ENCODE measurements around the gene THAP12. TPM values are rescaled to one million over a fixed set of nuclear protein-coding genes. Genes with fewer than 3 reads are reported as not detected.

Gene THAP12
- total RNA-seq, 1 donor from 2014 or later: 32.2 TPM

DNA sequence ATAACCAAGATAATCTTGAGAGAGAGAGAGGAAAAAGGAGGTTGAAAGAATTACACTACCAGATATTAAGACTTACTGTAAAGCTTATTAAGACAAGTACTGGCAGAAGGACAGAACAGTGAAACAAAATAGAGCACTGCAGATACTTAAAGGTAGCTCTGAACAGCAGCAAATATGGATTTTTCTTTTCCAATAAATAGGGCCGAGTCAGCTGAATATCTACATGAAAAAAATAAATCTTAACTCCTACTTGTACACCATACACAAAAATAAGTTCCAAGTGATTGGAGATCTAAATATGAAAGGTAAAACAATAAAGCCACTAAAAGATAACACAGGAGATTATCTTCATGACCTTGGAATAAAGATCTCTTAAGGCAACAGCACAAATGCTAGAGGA, 12.4 kb downstream of the THAP12 start:
- no peak for DNase-seq
- TF ChIP-seq, protein P1, sequence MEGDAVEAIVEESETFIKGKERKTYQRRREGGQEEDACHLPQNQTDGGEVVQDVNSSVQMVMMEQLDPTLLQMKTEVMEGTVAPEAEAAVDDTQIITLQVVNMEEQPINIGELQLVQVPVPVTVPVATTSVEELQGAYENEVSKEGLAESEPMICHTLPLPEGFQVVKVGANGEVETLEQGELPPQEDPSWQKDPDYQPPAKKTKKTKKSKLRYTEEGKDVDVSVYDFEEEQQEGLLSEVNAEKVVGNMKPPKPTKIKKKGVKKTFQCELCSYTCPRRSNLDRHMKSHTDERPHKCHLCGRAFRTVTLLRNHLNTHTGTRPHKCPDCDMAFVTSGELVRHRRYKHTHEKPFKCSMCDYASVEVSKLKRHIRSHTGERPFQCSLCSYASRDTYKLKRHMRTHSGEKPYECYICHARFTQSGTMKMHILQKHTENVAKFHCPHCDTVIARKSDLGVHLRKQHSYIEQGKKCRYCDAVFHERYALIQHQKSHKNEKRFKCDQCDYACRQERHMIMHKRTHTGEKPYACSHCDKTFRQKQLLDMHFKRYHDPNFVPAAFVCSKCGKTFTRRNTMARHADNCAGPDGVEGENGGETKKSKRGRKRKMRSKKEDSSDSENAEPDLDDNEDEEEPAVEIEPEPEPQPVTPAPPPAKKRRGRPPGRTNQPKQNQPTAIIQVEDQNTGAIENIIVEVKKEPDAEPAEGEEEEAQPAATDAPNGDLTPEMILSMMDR (IDR thresholded peaks at IDR 0.05; ENCODE audit: partially characterized antibody, unreplicated experiment): no peak
- Mint-ChIP-seq H3K9me3 (ENCODE audit: unreplicated experiment) (no peaks in the 10 kb centered on the region), H3K4me1 (ENCODE audit: low read depth, unreplicated experiment) (peaks cover 7% of the 10 kb centered on the region), H3K36me3 (ENCODE audit: unreplicated experiment) (no peaks in the 10 kb centered on the region), H3K4me3 (ENCODE audit: unreplicated experiment) (no peak overlapping the region), H3K27ac (ENCODE audit: unreplicated experiment) (no peak overlapping the region), H3K27me3 (ENCODE audit: unreplicated experiment) (no peaks in the 10 kb centered on the region)

DNA sequence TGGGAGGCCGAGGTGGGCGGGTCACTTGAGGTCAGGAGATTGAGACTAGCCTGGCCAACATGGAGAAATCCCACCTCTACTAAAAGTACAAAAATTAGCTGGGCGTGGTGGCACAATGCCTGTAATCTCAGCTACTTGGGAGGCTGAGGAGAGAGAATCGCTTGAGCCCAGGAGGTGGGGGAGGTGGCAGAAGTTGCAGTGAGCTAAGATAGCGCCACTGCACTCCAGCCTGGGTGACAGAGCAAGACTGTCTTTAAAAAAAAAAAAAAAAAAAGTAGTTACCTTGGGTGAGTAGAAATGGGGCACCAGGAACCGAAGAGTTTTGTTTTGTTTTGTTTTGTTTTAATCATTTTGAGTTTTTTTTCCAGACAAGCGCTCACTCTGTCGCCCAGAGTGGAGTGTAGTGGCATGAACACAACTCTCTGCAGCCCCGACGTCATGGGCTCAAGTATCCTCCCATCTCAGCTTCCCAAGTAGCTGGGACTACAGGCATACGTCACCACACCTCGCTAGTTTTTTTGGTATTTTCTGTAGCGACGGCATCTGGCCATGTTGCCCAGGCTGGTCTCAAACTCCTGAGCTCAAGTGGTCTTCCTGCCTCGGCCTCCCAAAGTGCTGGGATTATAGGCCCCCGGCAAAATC, 15.8 kb downstream of the THAP12 start:
- Mint-ChIP-seq H3K9me3 (ENCODE audit: unreplicated experiment) (peaks cover 2% of the 10 kb centered on the region), H3K27me3 (ENCODE audit: unreplicated experiment) (no peaks in the 10 kb centered on the region), H3K36me3 (ENCODE audit: unreplicated experiment) (no peaks in the 10 kb centered on the region), H3K4me3 (ENCODE audit: unreplicated experiment) (no peak overlapping the region), H3K4me1 (ENCODE audit: low read depth, unreplicated experiment) (peaks cover 7% of the 10 kb centered on the region), H3K27ac (ENCODE audit: unreplicated experiment) (no peak overlapping the region)
- no peak for DNase-seq
- TF ChIP-seq, protein P1 (IDR thresholded peaks at IDR 0.05; ENCODE audit: partially characterized antibody, unreplicated experiment): no peak

DNA sequence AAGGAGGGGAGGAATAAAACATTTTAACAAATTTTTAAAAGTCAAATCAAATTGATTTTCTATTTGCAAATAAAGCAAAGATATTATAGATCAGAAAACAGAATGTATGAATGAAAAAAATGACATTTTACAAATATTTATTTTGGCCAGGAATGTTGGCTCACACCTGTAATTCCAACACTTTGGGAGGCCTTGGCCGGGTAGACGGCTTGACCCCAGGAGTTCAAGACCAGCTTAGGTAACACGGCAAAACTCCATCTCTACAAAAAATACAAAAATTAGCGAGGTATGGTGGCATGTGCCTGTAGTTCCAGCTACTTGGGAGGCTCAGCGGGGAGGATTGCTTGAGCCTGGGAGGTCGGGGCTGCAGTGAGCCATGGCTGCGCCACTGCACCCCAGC, 18.2 kb downstream of the THAP12 start:
- H3K4me1 Mint-ChIP-seq (ENCODE audit: low read depth, unreplicated experiment): no peaks in the 10 kb centered on the region
- H3K9me3 Mint-ChIP-seq (ENCODE audit: unreplicated experiment): peaks cover 2% of the 10 kb centered on the region
- no peak overlapping the region for H3K4me3 Mint-ChIP-seq (ENCODE audit: unreplicated experiment)
- TF ChIP-seq, protein P1 (IDR thresholded peaks at IDR 0.05; ENCODE audit: partially characterized antibody, unreplicated experiment): no peak
- H3K27ac Mint-ChIP-seq (ENCODE audit: unreplicated experiment): no peak overlapping the region
- no peaks in the 10 kb centered on the region for H3K27me3 Mint-ChIP-seq (ENCODE audit: unreplicated experiment)
- H3K36me3 Mint-ChIP-seq (ENCODE audit: unreplicated experiment): no peaks in the 10 kb centered on the region
- DNase-seq: no peak

DNA sequence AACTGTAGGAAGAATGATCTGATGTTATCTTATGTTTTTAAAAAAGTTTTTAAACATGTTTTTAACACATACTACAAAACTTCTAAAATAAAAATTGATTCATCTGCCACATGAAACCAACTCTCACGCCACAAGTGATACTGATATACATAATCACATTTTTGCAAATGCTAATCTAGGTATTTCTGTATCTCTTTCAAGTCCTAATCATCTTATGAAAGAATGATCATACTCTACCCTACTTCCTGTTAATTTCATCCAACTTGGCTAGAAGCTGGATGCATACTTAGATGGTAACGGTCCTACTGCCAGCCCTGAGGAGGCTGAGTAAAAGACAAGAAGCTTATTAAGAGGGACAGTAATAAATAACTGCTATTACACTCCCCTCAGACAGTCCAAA, 19.2 kb downstream of the THAP12 start:
- no peak for DNase-seq
- no peak overlapping the region for H3K27ac Mint-ChIP-seq (ENCODE audit: unreplicated experiment)
- peaks cover 2% of the 10 kb centered on the region for H3K9me3 Mint-ChIP-seq (ENCODE audit: unreplicated experiment)
- no peaks in the 10 kb centered on the region for H3K36me3 Mint-ChIP-seq (ENCODE audit: unreplicated experiment)
- no peak overlapping the region for H3K4me3 Mint-ChIP-seq (ENCODE audit: unreplicated experiment)
- no peaks in the 10 kb centered on the region for H3K27me3 Mint-ChIP-seq (ENCODE audit: unreplicated experiment)
- H3K4me1 Mint-ChIP-seq (ENCODE audit: low read depth, unreplicated experiment): no peaks in the 10 kb centered on the region
- TF ChIP-seq, protein P1 (IDR thresholded peaks at IDR 0.05; ENCODE audit: partially characterized antibody, unreplicated experiment): no peak

DNA sequence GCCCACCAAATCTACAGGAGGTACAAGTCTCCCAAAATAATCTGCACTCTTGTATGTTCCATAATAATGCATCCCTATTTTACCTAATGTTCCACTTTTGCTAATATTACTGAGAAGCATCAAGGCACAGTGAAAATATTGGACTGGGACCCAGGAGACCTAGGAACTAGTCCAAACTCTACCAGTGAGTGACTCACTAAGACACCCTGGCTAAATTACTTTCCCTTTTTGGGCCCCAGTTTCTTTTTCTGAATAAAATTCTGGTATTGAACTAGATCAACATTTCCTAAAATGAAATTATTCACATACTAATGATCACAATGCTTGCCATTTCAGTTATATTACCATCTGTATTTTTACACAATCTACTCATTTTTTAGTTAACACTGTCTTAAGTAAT, 19.6 kb downstream of the THAP12 start:
- H3K9me3 Mint-ChIP-seq (ENCODE audit: unreplicated experiment): peaks cover 2% of the 10 kb centered on the region
- no peaks in the 10 kb centered on the region for H3K27me3 Mint-ChIP-seq (ENCODE audit: unreplicated experiment)
- TF ChIP-seq, protein P1 (IDR thresholded peaks at IDR 0.05; ENCODE audit: partially characterized antibody, unreplicated experiment): no peak
- no peaks in the 10 kb centered on the region for H3K36me3 Mint-ChIP-seq (ENCODE audit: unreplicated experiment)
- DNase-seq: no peak
- no peaks in the 10 kb centered on the region for H3K4me1 Mint-ChIP-seq (ENCODE audit: low read depth, unreplicated experiment)
- H3K4me3 Mint-ChIP-seq (ENCODE audit: unreplicated experiment): no peak overlapping the region
- H3K27ac Mint-ChIP-seq (ENCODE audit: unreplicated experiment): no peak overlapping the region

Measured in glutamatergic neuron (in vitro differentiated cells).